Muscle of leg (tissue), 11 donors: ENCODE data around the gene GPD1. TPM values are rescaled to one million over a fixed set of nuclear protein-coding genes. Genes with fewer than 3 reads are reported as not detected.
A peak's percentile ranks its signal among the peaks of the same experiment; 100 is the strongest.

Experiments
- DNase-seq: peaks from one replicate; pipeline ENCODE4 v3.0.0; 2013
- H3K27ac ChIP-seq: one replicate; pipeline ENCODE4 v1.5.1; 2013; ENCODE audit warnings: mild to moderate bottlenecking, low read length, control low read depth
- H3K27me3 ChIP-seq: one replicate; pipeline ENCODE4 v1.6.1; 2013; ENCODE audit warnings: low read length; ENCODE audit not compliant: control insufficient read depth, insufficient read depth
- H3K36me3 ChIP-seq: one replicate; pipeline ENCODE4 v1.6.1; 2013; ENCODE audit warnings: low read length; ENCODE audit not compliant: control insufficient read depth, insufficient read depth
- H3K4me1 ChIP-seq: one replicate; pipeline ENCODE4 v1.6.1; 2013; ENCODE audit warnings: low read length; ENCODE audit not compliant: control insufficient read depth, insufficient read depth
- H3K4me3 ChIP-seq: one replicate; pipeline ENCODE4 v1.5.1; 2013; ENCODE audit warnings: low read length, control low read depth
- H3K9me3 ChIP-seq: replicated peaks from 2 replicates; pipeline ENCODE4 v1.6.1; 2013; ENCODE audit warnings: low read depth, low read length; ENCODE audit not compliant: control insufficient read depth
- WGBS: methylation state at CpG from one replicate; pipeline ENCODE4 v1.1.5; 2013; ENCODE audit warnings: missing lambda C conversion rate; ENCODE audit not compliant: insufficient coverage; 5-methylcytosine and 5-hydroxymethylcytosine counted together
- polyA plus RNA-seq, 8 donors: library from polyadenylated mRNA; unstranded; fragments of 120-200 nt; gene quantifications; one replicate each; pipeline versions ENCODE4 v1.2.1 to v1.2.3, GENCODE V29; 2013; ENCODE audit warnings: inconsistent platforms in 1 of 8, low replicate concordance in 1 of 8; ENCODE audit not compliant: insufficient read length in 8 of 8, insufficient read depth in 1 of 8
- total RNA-seq: library from RNA; stranded (reverse); fragments of 120-200 nt; gene quantifications from one replicate; pipeline ENCODE4 v1.2.4, GENCODE V29; 2013

Gene GPD1
- total and polyA plus RNA-seq, 9 donors = 23.6 to 70.2 (median 56.3) TPM

GRCh38 chr12:50072198-50072907 lies 31.5 kb upstream of the GPD1 start:
- no peak overlapping the region for H3K27ac ChIP-seq
- no peaks in the 10 kb centered on the region for H3K27me3 ChIP-seq
- H3K36me3 ChIP-seq = no peaks in the 10 kb centered on the region
- no peak for DNase-seq
- H3K9me3 ChIP-seq = no peaks in the 10 kb centered on the region
- peaks cover 14% of the 10 kb centered on the region for H3K4me1 ChIP-seq
- WGBS = 22% methylated on average over 1 of the region's 10 CpGs
- no peak overlapping the region for H3K4me3 ChIP-seq

DNA sequence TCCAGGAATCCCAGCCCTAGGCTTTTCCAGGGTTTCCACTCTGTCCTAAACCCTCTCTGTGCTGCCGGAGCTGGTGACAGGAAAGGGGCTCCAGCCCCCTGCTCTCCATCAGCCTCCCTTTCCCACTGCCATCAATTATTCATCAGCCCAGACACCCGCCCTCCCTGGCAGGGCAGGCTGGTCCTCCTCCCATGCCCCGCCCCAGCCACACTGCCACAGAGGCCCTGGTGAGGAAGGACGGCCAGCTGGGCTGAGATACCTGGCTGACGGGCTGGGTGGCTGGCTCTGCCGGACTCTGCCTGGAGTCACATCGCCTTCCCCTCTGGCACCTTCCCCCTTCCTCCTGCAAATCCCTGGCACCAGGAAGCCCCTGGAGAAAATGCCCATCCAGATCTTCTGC lies 30.6 kb upstream of the GPD1 start:
- 80% methylated on average over 1 of the region's 7 CpGs for WGBS
- no peaks in the 10 kb centered on the region for H3K36me3 ChIP-seq
- H3K4me3 ChIP-seq = no peak overlapping the region
- no peaks in the 10 kb centered on the region for H3K9me3 ChIP-seq
- peaks cover 14% of the 10 kb centered on the region for H3K4me1 ChIP-seq
- no peak overlapping the region for H3K27ac ChIP-seq
- H3K27me3 ChIP-seq = no peaks in the 10 kb centered on the region
- DNase-seq = no peak

- DNase-seq = no peak
These were observed 30.1 kb upstream of the GPD1 start for GRCh38 chr12:50073712-50074111.

GRCh38 chr12:50074936-50075807 lies 28.6 kb upstream of the GPD1 start:
- H3K4me1 ChIP-seq = peaks cover 11% of the 10 kb centered on the region
- H3K36me3 ChIP-seq = no peaks in the 10 kb centered on the region
- no peak overlapping the region for H3K27ac ChIP-seq
- H3K4me3 ChIP-seq = no peak overlapping the region
- peak; percentile 84 for DNase-seq
- H3K27me3 ChIP-seq = no peaks in the 10 kb centered on the region
- 0% methylated on average over 3 of the region's 9 CpGs for WGBS
- H3K9me3 ChIP-seq = no peaks in the 10 kb centered on the region

More at GRCh38 chr12:50073712-50074111, 30.1 kb upstream of the GPD1 start:
- WGBS = 85% methylated on average over 10 of the region's 10 CpGs
- no peaks in the 10 kb centered on the region for H3K9me3 ChIP-seq
- H3K4me3 ChIP-seq = no peak overlapping the region
- H3K27me3 ChIP-seq = no peaks in the 10 kb centered on the region
- H3K4me1 ChIP-seq = peaks cover 14% of the 10 kb centered on the region
- H3K27ac ChIP-seq = no peak overlapping the region
- H3K36me3 ChIP-seq = no peaks in the 10 kb centered on the region

- H3K4me1 ChIP-seq = peaks cover 5% of the 10 kb centered on the region
- 83% methylated on average over 1 of the region's 1 CpG for WGBS
These were observed 28.0 kb upstream of the GPD1 start for GRCh38 chr12:50075808-50076170.

DNA sequence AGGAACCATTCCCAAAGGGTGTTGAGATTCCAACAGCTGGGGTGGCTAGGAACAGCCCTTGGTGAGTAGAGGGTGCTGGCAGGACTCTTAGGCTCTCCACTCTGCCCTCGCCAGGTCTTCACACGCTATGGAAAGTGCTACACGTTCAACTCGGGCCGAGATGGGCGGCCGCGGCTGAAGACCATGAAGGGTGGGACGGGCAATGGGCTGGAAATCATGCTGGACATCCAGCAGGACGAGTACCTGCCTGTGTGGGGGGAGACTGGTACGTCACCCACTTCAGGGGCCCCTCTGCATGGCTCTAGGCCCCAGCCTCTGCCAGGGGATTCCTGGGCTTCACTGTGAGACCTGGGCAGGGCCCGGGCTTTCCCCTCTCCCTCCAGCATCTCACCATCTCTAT lies 26.7 kb upstream of the GPD1 start:
- DNase-seq = no peak
- Histone ChIP-seq H3K4me1 (peaks cover 3% of the 10 kb centered on the region), H3K27ac (no peak overlapping the region), H3K36me3 (no peaks in the 10 kb centered on the region), H3K27me3 (peaks cover 6% of the 10 kb centered on the region), H3K9me3 (no peaks in the 10 kb centered on the region), H3K4me3 (no peak overlapping the region)
- WGBS = 85% methylated on average over 12 of the region's 12 CpGs

More at GRCh38 chr12:50075808-50076170, 28.0 kb upstream of the GPD1 start:
- H3K4me3 ChIP-seq = no peak overlapping the region
- H3K27me3 ChIP-seq = peaks cover under 1% of the 10 kb centered on the region
- no peak for DNase-seq
- no peaks in the 10 kb centered on the region for H3K36me3 ChIP-seq
- H3K9me3 ChIP-seq = no peaks in the 10 kb centered on the region
- H3K27ac ChIP-seq = no peak overlapping the region

DNA sequence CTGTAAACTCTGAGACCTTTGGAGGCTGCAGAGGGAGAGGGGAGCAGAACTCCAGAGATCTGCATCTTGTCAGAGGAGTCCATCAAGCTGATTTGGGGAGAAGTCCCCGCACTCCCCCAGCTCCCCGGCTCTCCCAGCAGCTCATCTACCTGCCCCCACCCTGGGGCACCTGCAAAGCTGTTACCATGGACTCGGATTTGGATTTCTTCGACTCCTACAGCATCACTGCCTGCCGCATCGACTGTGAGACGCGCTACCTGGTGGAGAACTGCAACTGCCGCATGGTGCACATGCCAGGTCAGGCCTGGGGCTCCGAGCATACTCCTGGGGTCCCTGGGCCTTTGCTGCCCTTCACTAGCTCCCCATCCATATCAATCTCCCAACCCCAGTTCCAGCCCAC lies 25.5 kb upstream of the GPD1 start:
- Histone ChIP-seq H3K9me3 (no peaks in the 10 kb centered on the region), H3K4me1 (peaks cover 3% of the 10 kb centered on the region)
- WGBS = 92% methylated on average over 9 of the region's 10 CpGs

DNA sequence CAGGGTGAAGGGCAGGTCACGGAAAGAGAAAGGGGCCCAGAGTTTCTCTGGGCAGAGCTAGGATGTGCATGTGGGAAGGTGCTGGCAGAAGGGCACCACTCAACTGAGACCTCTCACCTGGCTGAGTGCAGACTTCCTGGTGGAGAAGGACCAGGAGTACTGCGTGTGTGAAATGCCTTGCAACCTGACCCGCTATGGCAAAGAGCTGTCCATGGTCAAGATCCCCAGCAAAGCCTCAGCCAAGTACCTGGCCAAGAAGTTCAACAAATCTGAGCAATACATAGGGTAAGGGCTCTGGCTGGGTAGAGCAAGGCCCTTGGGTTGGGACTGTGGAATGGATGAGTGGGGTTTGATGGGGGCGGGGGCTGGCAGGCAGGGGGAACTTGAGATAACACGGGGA lies 24.0 kb upstream of the GPD1 start:
- WGBS = 77% methylated on average over 4 of the region's 5 CpGs
- Histone ChIP-seq H3K36me3 (no peaks in the 10 kb centered on the region), H3K4me3 (no peak overlapping the region), H3K4me1 (peaks cover 9% of the 10 kb centered on the region), H3K27me3 (peaks cover 6% of the 10 kb centered on the region), H3K9me3 (no peaks in the 10 kb centered on the region), H3K27ac (no peak overlapping the region)
- DNase-seq = no peak

More for the DNA sequence above, 25.5 kb upstream of the GPD1 start:
- Histone ChIP-seq H3K27ac (no peak overlapping the region), H3K27me3 (peaks cover 6% of the 10 kb centered on the region), H3K36me3 (no peaks in the 10 kb centered on the region), H3K4me3 (no peak overlapping the region)
- DNase-seq = no peak

- Histone ChIP-seq H3K36me3 (no peaks in the 10 kb centered on the region), H3K27me3 (peaks cover 6% of the 10 kb centered on the region)
These were observed 22.6 kb upstream of the GPD1 start for GRCh38 chr12:50081096-50081808.

DNA sequence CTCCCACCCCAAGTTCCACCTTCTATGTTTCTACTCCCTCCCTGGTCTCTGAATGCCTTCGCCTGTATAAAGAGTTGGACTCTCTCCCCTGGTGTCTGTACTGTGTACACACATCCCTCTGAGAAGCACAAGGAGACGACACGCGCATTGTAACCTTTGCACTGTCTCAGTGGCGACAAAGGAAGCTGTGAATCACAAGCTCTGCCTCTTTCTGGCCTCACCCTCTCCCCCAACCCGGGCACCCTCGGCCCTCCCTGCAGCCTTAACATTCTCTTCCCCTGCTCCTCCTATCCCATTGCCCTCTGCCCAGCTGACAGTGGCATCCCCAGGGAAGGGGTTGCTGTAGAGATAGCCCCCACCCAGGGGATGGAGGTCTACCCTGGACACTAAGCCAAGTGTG lies 21.2 kb upstream of the GPD1 start:
- Histone ChIP-seq H3K27me3 (peaks cover 6% of the 10 kb centered on the region), H3K4me1 (peaks cover 13% of the 10 kb centered on the region), H3K27ac (no peak overlapping the region), H3K36me3 (peaks cover 10% of the 10 kb centered on the region), H3K4me3 (no peak overlapping the region), H3K9me3 (no peaks in the 10 kb centered on the region)
- DNase-seq = no peak
- WGBS = 93% methylated on average over 5 of the region's 7 CpGs

More at GRCh38 chr12:50081096-50081808, 22.6 kb upstream of the GPD1 start:
- no peaks in the 10 kb centered on the region for H3K9me3 ChIP-seq
- no peak overlapping the region for H3K27ac ChIP-seq
- no peak overlapping the region for H3K4me3 ChIP-seq
- 31% methylated on average over 26 of the region's 46 CpGs for WGBS
- DNase-seq = no peak
- H3K4me1 ChIP-seq = peaks cover 13% of the 10 kb centered on the region
